NAMALWA (cell line): ENCODE measurements around the gene DENND1A.

Experiments
- DNase-seq: peaks from one replicate; pipeline ENCODE4 v3.0.0-alpha.2; 2015; ENCODE audit warnings: low spot score

DENND1A gene

DNA sequence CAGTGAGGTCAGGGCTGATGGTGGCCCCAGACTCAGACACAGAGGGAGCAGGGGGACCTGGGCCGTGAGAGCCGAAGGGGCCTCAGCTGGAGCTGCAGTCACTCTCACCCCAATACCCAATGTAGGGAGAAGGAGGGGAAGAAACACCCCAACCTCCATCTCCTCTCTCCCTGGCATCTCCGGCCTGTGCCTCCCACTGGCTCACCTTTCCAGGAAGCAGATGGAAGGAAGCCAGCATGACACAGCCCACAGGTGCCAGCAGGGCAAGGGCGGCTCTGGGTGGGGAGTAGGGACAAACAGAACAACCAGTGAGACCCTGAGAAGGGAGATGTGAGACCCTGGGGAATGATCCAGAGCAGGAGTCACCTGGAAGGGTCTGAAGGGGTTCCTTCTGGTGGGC lies 576.9 kb downstream of the DENND1A start:
- no peak for DNase-seq

DNA sequence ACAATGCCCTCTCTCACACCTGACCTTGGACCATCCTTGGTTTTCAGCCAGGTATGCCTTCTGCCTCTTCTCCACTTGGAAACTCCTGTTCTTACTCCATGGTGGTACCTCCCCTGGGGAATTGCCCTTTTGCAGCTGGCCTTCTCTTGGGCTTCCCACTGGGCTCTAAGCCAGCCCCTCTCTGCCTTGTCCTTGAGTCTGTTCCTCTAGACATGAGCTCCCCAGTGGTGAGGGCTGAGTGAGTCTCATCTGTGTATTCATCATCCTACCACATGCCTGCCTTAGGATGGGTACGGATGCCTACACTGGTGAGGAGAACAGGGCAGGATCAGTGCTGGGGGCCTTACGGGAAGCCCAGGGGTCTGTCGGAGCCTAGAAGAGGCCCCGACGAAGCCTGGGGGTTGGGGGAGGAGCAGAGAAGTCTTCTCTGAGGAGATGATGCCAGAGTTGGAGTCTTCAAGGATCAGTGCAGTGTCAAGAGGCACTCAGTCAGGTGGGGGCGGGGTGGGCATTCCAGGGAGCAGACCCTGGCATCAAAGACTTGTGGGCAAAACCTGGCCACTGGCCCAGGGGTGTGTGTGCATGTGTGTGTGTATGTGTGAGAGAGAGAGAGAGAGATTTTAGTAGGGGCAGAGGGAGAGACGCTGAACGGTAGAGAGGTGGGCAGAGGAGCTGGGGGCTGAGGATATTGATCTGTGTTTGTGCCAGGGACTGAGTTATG lies 579.2 kb downstream of the DENND1A start:
- DNase-seq: no peak

DNA sequence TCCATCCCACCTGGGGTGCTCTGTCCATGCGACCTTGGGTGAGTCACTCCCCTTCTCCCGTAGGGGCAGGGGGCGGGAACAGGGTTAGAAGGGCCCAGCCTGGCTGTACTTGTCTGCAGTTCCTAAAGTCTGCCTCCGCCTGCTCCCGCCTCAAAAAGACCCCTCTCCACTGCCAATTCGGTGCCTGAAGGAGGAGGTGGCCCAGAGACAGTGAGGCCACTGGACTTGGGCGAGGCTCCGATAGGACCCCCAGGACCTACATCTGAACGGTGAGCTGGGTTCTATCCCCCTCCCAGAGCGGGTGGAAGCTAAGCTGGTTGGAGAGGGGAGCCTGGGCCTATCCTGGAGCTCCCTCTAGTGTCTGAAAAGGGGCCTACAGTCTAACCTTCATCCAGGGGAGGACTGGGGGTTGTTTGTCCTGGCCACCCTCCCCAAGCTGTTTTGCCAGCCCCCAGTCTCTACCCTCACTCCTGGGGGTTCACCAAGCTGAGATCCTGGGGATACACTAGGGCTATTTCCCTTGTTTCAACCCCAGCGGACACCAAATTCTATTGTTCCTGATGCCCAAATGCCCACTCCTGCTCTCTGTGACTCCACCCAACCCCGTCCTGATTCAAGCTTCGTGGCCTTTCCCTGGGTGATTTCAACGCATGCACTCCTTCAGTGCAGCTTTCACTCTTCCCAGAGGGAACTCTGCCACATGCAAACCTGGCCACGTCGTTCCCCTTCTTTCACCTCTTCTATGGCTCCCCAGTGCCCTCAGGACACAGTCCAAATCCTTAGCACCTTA lies 580.0 kb downstream of the DENND1A start:
- DNase-seq: peak; percentile 87

DNA sequence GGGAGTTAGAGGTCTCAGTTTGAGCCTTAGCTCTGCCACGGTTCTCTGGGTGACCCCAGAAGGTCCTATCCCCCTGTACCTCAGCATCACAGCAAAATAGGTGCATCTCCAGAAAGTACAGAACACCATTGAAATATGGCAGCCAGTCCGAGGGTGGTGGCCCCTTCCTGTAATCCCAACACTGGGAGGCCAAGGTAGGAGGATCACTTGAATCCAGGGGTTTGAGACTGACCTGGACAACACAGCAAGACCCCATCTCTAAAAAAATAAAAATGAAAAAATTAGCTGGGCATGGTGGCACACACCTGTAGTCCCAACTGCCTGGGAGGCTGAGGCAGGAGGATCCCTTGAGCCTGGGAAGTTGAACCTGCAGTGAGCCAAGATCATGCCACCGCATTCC lies 580.9 kb downstream of the DENND1A start:
- no peak for DNase-seq

- no peak for DNase-seq
These were observed 581.5 kb downstream of the DENND1A start for GRCh38 chr9:123348317-123348992.

DNA sequence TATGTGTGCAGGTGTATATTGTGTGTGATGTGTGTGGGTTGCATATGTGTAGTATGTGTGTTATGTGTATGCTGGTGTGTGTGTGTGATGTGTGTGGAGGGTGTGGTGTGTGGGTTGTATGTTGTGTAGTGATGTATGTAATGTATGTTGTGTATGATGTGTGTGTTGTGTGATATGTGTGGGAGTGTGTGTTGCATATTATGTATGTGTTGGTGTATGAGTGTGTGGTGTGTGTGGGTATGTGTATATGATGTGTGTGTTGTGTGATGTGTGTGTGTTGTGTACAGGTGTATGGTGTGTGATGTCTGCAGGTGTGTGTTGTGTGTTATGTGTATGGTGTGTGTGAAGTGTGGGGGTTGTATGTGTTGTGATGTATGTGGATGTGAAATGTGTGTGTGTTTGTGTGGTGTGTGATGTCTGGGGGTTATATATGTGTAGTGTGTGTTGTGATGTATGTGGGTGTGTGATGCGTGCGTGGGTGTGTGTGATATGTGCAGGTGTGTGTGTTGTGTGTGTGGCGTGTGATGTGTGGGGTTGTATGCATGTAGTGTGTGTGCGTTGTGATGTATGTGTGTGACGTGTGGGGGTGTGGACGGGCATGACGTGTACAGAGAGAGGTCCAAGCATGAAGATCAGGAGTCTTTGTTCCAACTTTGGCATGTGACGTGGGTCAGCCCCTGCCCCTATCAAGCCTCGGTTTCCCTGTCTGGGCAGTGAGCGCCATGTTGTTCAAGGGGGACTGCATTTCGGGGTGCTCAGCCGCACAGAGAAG lies 582.5 kb downstream of the DENND1A start:
- DNase-seq: no peak

- DNase-seq: no peak
These were observed 583.1 kb downstream of the DENND1A start for GRCh38 chr9:123346826-123347225.

- peak; percentile 59 for DNase-seq
These were observed 583.9 kb downstream of the DENND1A start for GRCh38 chr9:123346026-123346425.

DNA sequence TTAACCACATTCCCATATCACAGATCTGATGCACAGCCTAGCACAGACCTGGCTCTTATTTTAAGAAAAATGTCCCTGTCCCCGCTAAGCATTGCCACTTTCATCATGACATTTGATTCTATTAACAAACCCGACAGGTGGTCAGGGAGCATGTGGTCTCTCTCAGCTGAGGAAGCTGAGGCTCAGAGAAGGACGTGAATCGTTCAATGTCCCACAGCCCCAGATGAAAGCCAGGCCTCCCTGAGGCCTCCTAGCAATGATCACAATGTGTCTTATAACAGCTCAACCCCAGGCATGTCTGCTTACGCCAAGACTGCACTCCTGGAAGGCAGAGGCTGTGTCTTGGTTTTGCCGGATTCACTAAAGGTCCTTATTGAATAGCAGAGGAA lies 584.4 kb downstream of the DENND1A start:
- peak; percentile 58 for DNase-seq

DNA sequence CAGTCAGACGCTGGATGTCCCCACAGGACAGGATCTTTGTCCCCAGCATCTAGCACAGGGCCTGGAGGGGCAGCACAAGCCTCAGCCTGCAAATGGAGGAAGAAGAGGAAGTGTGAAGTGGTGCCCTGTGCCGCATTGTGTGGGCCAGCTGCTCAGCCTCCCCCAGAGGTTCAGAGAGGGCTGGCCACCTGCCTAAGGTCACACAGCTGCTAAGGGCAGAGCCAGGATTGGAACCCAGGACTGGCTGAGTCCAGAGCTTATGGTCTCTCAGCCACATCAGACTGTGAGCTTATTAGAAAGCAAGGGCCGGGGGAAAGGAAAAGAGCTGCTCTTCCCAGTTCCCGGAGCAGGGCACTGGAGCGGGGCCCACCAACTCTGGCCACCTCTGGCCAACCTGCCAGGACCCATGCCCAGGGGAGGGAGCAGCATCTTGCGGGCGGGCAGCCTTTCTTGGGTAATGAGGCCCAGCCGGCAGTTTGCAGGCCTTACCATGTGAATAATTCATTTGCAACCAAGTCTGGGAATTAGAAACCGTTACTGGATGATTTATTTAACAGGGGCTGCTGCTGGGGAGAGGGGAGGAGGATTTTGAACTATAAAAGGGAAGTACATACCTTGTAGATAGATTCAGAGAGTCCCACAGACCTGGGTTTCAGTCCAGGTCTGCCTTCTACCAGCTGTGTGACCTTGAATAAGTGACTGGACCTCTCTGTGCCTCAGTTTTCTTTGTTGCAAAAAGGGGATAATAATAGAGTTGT lies 585.6 kb downstream of the DENND1A start:
- DNase-seq: peak; percentile 70

- peak; percentile 76 for DNase-seq
These were observed 586.3 kb downstream of the DENND1A start for GRCh38 chr9:123343443-123344191.

DNA sequence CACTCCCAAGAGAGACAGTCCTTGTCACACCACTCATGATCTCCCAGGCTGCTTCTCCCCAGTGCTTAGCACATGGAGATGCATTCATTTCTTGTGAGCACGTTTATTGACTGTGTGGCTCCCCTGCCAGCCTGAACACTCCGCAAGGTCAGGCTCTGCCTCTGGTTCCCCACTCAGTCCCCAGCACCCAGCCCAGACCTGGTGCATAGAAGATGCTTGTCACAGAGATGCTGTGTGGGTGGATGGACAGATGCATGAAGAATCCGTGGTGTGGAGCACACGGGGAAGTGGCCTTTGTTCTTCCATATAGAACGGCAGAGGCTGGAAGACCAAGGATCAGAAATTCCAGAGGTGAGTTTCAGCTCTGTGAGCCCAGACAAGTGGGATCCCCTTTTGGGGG lies 587.7 kb downstream of the DENND1A start:
- no peak for DNase-seq

DNA sequence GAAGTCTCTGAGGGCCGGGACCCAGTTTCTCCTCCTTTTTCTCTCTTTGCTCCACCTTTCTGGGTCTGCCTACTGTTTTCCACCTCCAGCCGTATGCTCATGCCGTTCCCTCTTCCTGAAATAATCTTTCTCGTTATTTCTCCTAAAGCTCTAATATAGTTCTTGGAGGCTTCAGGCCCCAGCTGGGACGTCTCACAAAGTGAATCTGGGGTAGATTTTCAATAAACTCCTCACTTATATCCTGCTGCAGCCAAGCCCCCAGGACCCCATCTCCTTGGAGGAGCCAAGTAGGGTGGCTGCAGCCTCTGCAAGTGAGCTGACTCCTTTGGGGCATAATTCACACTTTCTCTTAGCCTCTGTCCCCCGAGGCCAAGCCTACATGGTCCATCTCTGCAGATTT lies 588.1 kb downstream of the DENND1A start:
- no peak for DNase-seq

DNA sequence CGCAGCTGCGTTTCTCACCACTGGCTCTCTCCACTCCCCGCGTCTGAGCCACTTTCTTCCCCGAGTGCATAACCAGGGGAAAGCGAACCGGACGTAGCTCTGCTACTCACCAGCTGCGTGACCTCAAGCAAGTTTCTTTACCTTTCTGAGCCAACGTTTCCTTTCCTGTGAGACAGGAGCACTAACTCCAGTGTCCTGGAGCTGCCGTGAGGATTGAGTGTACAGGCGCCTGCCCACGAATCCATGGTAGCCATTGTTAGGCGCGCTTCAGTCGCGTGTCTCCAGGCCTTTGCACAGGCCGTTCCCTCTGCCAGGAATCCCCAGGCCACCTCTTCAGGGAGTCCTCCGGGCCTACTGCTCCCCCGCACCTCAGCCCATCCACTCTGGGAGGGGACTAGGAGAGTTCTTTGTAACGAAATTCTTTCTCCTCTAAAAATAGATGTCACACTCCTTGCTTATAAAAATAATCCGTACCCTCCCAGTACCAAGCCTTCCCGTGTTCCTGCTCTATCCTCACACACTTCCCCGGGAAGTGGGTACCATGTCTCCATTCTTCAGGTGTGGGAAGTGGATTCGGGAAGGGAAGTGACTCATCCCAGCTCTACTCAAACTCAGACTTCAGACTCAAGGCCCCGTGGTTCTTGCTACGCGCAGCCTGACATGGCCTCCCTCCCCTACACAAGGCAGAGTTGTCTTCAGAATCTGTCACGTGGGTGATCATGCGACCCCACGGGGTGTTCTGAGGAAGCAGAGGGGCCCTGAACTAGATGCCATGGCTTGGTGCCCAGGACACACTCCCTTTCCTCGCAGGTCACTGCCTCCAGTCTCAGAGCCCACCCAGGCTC lies 590.0 kb downstream of the DENND1A start:
- DNase-seq: peak; percentile 90

- DNase-seq: peak; percentile 96
These were observed 590.9 kb downstream of the DENND1A start for GRCh38 chr9:123338710-123339665.

DNA sequence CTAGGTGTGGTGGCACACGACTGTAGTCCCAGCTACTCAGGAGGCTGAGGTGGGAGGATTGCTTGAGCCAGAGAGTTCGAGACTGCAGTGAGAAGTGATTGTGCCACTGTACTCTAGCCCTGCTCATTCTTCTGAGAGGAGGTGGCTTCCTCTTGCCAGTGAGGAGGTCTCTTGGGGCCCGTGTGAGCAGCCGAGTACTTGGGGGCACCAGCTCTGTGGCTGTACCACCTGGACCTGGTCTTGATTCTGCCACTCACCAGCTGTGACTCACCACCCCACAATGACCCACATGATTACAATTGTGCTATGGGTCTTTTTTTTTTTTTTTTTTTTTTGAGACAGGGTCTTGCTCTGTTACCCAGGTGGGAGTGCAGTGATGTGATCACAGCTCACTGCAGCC lies 592.0 kb downstream of the DENND1A start:
- peak; percentile 92 for DNase-seq

GRCh38 chr9:123336959-123337358 lies 593.0 kb downstream of the DENND1A start:
- no peak for DNase-seq

DNA sequence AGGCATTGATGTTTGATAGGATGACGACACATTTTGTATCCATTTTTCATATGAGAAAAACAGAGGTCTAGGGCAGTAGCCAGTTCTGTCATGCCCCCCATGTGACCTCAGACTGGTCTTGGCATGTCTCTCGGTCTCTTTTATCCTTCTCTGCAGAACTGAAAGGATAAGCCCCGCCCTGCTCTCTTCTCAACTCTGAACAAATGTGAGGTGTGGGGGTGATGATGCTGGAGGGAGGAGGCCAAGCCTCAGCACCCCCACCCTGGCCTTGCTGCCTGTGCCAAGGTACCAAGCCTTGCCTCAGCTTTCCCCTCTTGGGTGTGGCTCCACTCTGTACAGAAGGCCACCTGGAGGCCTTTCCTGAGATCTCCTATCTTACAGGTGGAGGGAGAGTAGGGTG lies 593.5 kb downstream of the DENND1A start:
- DNase-seq: no peak

- DNase-seq: no peak
These were observed 594.0 kb downstream of the DENND1A start for GRCh38 chr9:123335986-123336329.
